ENCODE measurements around the gene SLC19A1.

Gene SLC19A1

DNA sequence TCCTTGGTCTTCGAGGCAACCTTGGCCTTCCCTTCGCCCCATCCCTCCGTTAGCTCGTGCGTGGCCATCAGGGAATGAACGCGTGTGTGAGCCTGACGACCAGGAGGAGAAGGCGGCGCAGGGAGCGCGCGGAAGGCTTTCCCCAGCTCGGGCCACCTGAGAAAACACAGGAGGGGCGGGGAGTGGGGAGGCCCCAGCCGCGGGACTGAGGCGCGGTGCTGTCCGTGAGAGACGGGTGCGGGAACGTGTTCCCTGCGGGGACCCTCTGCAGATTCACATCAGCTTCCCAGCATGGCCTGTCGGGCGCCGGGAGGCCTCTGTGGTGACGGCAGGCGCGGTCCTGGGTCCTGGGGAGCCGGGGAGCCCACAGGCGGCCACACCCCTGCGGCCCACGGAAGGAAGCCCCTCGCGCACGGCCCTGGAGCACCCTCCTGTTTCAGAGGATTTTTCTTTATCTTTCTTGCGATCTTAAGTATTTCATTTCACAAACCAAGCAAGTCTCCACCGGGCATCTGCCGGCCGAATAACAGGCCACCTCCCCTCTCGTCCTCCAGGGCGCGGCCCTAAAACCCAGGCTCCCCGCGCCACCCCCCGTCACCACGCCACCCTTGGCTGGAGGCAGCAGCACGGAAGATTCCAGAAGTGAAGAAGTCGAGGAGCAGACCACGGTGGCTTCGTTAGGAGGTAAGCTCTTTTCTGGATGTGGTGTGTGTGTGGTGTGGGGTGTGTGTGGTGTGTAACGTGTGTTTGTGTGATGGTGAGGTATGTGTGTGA lies 66.3 kb downstream of the SLC19A1 start:
- no peak for DNase-seq

DNA sequence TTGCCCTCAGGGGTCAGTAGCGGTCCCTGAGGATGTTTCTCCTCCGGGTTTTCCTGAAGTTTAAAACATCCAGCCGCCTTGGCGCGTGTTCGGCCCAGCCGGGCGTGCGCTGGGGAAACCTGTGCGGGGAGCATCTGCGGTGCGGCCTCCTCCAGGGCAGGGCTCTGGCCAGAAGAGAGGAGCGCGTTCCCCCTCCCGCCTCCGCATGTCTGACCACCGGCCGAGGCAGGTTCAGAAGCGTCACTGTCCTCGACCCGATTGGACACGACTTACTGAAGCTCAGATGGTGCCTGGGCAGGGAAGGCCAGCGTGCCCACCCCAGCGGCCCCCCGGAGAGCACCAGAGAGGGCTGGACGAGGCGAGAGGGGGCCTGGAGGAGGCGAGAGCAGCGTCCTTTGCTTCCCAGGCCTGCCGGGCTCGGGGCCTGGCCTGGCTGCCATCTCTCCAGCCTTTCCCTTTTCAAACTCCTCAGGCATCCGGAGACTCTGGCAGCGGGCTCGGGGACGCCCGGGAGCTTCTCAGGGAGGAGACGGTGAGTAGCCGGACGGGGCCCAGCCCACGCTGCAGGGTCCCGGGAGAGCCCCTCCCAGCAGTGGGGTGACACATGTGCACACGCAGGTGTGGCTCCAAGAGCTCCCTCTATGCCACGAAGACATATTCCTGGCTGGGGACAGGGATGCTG lies 67.1 kb downstream of the SLC19A1 start:
- DNase-seq = no peak

DNA sequence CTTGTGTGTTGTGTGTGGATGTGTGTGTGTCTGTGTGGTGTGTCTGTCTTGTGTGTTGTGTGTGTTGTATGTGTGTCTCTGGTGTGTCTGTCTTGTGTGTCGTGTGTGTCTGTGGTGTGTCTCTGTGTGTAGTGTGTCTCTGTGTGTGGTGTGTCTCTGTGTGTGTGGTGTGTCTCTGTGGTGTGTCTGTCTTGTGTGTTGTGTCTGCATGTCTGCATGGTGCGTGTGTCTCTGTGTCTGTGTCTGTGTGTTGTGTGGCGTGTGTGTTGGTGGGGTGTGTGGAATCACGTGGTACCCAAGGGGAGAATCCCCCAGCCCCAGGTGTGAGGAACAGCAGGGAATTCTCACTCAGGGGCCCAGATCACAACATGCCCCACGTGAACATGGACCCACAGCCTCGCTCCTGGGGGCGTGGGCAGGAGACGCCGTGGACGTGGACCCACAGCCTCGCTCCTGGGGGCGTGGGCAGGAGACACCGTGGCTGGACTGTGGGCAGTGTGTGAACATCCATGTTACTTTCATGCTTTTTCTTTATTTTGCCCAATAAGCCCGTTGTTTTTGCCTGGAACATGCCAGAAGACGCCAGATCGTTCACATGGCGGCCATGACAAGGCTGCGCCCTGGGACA lies 67.8 kb downstream of the SLC19A1 start:
- DNase-seq = no peak

DNA sequence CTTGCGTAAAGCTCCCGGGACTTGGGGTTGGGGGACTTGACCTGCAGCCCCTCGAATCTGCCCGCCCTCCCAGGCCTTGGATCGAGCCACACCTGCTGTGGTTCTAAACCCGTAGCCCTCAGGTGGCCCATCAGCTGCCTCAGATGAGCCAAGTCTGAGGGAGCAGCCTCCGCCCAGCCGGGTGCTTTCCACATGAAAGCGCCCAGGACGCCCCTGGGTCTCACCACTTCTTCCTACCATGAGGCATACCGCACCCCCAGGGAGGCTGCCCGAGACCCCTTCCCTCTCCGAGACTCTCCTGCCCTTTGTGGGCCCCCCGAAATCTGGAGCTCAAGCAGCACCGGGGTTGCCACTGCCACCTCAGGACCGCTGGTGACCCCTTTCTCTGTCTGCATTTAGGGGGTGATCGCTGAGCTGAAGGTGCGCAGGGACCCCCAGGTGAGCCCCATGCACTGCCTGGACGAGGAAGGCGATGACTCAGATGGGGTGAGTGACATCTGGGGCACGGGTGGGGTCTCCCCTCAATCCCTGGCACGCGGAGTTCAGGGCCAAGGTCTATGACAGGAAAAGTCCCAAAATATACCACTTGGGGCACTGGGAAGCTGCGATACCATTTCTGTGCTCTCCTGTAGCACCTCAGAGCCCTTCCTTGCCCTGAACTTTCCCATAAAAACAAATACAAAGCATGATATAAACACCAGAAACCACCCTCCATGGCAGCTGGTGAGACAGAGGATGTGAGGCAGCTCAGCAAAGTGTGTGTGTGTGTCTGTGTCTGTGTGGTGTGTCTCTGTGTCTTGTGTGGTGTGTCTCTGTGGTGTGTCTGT lies 68.5 kb downstream of the SLC19A1 start:
- DNase-seq = no peak

DNA sequence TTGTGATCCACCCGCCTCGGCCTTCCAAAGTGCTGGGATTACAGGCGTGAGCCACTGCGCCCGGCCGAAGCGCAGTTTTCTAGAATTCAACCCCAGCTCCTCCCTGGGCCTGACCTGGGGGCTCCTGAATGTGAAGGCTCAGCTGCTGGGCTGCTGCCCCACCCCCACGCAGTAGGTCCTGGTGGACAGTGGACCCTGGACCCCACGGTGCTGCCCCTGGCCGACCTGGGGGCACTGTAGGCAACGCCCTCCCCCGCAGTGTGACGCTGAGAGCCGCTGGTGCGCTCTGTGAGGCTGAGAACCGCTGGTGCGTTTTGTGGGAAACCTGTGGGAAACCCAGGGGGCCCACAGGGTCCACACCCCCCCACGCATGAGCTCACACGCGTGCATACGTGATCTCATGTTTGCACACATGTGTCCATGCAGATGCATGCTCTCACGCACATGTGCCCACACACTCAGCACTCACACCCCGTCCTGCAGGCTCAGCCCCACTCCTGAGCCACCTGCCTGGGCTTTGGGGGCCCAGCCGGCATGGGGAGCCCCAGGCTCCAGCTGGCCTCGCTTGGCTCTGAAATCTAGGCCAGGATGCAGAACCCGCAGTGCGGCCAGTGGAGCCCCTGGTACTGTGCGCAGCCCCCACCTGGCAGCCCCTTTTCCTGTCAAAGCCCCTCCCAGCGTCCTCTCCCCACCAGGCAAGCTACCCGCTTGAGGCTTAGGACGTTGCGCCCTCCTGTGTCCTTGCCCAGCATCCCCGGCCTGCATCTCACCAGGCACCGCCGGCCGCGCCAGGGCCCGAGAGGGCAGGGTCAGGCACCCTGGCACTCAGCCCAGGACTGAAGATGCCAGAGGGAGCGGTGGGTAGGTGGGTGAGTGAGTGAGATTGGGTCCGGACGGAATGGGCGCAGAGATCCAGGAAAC lies 69.5 kb downstream of the SLC19A1 start:
- no peak for DNase-seq

DNA sequence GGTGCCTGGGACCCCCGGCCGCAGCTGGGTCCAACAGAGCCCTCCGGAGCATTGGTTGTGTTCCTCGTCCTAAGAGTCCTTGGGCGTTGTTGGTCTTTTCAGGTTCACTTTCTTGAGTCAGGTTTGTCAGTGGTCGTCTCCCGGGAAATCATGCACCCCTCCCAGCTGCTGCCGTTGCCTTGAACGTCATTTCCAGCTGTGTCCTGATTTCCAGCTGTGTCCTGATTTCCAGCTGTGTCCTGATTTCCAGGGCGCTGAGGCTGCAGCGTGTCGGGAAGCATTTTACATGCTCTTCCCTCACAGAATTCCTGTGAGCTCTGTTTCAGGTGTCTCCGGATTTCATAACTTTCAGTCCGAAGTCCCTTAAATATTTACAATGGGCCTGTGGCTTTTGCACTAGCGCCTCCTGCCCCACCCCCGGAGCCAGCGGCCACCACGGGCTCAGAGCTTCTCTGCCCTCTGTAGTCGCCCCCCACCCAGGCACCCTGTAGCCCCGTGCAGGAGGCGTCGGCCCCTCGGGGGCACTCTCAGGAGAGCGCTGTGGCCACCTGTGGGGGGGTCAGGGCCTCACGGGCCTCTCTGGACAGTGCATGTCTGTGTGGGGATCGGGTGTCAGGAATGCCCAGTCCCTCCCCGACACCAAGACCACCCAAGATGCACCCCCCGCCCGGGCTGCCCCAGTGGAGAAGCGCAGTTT lies 70.6 kb downstream of the SLC19A1 start:
- no peak for DNase-seq

DNA sequence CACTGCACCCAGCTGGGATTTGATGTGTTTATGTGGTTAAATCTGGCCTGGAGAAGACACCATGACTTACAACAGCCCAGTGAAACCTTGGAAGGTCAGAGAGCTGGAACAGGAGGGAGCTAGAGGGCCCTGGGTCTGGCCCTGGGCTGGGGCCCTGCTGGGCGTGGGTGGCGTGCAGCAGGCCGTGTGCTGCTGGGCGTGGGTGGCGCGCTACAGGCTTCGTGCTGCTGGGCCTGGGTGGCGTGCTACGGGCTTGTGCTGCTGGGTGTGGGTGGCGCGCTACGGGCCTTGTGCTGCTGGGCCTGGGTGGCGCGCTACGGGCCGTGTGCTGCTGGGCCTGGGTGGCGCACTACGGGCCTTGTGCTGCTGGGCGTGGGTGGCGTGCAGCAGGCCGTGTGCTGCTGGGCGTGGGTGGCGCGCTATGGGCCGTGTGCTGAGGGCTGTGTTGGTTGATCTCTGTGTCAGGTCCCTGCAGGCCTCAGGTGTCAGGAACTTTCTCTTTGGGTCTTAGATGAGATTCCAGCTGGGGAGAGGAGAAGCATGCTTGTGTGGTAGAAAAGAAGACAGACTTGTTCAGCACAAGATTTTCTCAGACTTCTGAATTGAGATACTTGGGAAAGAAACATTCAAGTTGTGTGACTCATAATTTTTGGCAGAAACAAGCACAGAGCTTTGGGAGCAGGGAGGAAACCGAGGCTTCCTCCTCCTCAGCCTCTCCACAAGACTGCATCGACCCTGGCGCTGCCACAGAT lies 71.3 kb downstream of the SLC19A1 start:
- DNase-seq = no peak

DNA sequence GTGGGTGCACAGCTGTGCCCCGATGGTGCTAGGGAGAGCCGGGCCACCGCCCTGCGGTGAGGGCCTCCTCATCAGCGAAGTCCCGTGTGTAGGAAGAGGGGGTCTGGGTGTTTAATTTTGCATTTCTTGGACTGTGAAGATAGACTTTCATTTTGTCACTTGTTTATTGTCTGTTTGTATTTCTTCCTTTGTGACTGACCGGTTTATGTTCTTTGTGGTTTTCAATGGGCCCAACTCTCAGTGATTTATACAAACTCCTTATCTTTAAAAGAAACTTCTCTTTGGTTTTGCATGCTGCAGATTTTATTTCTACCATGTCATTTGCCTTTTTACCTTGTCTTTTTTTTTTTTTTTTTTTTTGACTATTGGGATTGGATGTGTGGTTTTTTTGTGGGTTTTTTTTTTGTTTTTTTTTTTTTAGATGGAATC lies 72.1 kb downstream of the SLC19A1 start:
- no peak for DNase-seq

DNA sequence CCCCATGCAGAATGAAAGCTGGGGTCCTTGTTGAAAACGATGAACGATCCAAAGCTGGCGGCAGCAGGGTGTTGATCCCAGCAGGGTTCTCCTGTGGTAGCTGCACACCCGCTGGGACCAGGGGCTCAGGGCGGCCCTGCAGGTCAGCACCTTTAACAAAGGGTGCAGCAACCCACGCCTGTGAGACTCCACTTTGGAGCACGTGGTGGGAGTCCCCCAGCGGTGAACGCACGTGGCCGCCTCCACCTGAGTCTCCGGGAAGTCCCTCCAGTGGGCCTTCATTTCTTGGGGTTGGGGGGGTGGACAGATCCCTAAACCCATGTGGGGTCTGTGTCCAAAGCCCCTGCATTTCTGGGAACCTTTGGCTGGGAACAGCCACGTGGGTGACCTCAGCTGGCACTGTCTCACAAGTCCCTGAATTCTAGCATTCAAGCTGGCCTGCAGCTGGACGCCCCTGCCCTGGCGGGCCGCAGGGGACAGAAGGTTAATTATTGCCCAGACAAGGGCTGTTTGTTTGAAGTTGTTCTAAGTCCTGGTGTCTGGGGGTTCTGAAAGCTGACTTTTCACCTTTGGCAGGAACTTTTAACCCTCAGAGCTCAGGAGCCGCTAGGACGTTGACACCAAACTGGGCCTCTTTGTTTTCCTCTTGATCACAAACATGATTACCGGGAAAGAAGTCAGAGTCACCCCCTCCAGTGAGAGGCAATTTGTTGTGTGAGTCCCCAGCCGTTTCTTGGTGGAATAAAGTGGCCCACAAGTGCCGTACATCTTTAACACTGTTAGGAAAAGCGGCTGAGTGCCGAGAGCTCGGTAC lies 72.8 kb downstream of the SLC19A1 start:
- no peak for DNase-seq

DNA sequence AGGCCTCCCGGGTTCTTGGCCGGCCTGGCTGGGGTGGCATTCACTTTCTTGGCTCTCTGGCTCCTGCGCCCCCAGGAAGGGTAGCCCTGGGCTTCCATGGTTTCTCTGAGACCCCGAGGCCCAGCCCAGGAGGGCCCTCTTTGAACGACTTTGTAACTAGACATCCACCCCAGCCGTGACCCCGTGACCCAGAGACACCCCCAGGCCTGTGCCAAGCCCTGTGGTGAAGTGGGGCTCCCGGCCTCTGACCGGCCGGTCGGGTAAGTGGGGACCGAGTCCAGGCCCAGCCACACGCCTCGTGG lies 73.3 kb downstream of the SLC19A1 start:
- no peak for DNase-seq

DNA sequence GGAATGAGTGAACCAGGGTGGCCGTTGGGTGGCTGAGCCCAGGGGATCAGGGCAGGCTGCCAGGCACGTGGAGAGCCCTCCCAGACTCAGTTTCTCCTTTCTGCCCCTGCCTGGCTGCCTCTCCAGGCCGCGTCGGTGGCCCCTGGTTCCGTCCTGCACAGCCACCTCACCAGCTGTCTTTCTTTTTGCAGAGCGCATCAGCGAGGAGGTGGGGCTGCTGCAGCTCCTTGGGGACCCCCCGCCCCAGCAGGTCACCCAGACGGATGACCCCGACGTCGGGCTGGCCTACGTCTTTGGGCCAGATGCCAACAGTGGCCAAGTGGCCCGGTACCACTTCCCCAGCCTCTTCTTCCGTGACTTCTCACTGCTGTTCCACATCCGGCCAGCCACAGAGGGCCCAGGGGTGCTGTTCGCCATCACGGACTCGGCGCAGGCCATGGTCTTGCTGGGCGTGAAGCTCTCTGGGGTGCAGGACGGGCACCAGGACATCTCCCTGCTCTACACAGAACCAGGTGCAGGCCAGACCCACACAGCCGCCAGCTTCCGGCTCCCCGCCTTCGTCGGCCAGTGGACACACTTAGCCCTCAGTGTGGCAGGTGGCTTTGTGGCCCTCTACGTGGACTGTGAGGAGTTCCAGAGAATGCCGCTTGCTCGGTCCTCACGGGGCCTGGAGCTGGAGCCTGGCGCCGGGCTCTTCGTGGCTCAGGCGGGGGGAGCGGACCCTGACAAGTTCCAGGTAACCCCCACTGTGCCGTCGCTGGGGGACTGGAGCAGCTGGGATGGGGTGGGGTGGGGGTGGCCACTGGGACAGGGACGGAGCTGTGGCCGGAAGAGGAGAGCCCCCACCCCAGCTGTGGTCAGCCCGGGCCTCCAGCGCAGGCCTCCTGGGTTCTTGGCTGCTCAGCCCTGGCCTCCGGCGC lies 73.9 kb downstream of the SLC19A1 start:
- no peak for DNase-seq

DNA sequence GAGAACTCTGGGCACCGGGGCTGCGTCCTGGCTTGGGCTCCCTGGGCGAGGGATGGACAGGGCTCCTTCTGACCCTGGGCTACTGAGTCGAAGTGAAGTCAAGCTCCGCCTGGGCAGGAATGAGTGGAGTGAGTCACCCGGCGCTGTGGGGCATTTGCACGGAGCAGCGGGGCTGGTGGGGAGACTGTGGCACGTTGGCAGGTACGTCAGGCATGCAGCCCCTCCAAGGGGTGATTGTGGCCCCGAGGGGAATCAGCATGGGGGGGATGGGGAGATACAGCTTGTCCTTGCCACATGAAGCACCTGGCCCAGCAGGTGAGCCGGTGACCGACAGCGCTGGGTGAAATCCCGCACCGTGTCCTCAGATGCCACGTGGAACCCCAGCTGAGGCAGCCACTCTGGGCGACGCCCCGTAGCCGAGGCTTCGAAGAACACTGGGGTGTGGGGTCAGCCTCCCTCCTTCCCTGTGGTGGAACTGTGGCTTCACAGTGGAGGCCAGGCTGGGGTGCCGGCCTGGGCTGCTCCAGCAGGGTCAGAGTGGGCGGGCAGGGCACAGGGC lies 74.9 kb downstream of the SLC19A1 start:
- no peak for DNase-seq

DNA sequence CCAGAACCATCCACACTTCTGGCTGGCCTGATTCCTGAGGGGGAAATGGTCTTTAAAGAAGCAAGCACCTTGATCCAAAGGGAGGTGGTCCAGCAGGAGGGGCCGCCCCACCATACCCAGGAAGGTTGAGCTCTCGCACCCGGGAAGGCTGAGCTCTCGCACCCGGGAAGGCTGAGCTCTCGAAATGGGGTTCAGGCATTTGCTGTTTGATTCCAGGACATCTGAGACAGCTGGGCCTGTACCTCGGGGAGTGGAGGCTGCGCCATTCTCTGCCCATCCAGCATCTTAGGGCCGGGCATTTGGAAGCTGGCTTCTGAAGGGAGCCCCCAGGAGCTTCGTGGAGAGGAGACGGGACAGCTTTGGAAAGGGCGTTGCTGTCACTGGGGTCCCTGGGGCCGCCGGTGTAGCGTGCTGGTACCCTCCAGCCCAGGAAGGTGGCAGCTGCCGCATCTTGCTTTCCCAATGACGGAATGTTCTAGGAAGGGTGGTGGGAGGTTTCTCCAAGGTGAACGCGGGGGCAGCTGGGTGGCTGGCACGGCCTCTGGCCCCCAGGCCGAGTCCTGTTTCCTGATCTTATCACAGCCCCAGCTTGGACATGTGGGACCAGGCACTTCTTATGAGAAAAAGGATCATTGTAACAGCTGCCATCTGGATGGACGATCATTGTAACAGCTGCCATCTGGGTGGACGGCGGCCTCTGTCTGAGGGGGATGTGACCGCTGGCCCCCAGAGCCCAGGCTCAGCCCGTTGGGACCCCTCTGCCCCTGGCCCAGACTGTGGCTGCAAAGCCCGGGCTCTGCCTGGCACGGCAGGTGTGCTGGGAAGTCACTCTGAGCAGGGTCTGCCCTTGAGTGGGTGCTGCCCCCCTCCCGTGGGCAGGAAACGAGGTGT lies 75.7 kb downstream of the SLC19A1 start:
- no peak for DNase-seq

DNA sequence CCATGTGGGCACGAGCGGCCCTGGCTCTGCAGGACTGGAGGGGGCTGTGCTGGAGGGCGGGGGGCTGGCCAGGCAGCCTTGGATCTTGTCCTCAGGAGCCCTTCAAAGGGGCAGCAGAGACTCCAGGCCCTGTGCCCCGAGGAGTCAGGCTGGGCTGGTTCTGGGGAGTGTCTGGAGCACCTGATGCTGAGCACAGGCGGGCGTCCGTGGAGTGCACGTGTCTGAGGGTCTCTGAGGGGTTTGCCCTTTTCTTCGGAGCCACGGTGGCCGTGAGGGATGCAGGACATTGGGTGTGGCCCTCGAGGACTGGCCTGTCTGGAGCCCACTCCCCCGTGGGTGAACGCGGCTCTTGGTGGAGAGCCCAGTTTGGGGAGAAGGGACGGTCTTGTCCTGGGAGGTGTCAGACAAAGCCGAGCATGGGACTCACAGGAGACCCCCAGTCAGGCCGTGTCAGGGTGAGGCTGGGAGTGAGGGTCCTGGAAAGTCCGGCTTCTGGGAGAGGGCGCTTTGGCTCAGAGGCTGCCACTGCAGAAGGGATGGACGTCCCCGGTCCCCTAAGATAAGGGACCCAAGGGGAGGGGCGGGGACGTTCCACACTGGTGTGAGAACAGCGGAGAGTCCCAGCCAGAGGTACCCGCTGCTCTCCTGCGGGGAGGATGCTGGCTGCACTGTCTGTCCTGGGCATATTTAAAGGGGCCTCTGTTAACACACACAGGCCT lies 76.5 kb downstream of the SLC19A1 start:
- DNase-seq = no peak

DNA sequence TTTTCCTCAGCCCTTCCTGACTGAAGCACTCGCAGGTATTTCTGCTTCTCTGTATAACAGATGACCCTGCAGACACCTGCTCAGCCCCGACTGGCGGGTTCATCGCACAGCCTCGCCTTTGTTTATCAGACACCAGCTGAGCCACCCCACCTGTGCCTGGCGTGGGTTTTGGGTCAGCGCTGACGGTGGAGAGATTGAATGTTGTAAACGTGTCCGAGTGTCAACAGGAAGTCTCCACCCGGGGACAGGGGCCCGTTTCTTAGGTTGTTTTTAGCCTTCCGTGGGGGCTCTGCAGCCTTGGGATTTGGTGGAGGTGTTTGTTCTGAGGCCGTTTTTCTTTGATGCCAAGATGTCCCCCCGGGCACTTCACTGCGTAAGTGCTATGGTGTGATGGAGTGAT lies 77.1 kb downstream of the SLC19A1 start:
- DNase-seq = no peak

DNA sequence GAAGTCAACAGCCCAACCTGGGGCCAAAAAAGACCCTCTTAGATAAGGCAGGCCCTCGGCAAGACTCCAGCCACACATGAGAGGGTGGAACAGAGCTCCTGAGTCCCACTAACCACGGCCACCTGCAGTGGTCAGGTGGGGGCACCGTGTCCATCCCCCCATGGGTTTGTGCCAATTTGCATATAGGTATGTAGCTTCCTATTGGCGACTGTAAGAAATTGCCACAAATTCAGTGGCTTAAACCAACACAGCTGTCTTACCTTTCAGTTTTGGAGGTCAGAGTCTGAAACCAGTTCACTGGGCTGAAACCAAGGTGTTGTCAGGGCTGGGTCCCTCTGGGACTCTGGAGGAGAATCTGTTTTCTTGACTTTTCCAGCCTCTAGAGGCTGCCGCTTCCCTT lies 77.9 kb downstream of the SLC19A1 start:
- no peak for DNase-seq

DNA sequence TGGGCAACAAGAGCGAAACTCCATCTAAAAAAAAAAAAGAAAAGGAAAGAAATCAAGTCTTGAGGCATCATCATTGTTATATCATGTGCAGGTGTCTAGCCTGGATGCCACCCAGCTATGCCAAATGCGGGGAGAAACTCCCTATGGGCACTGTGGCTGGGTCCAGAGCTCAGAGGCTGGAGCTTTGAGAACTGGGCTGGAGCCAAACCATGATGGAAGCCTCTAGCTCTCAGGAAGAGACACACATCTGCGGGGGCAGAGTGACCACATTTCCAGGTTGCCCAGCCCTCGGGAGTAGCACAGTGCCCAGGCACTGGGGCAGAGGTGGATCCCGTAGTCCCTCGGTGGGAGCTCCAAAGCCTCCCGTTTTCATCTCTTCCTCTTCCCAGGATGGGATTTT lies 78.4 kb downstream of the SLC19A1 start:
- DNase-seq = no peak

Data from effector CD8-positive, alpha-beta T cell (primary cell).